NCI-H82 treated with DMSO at 0.1 percent for 48 hours (cell line): ENCODE measurements around the gene ATAD3C.
A peak's percentile ranks its signal among the peaks of the same experiment; 100 is the strongest.

Experiments
- DNase-seq: peaks from one replicate; lab custom pipeline; 2025; ENCODE audit not compliant: unreplicated experiment; lab: John Stamatoyannopoulos, UW

The ATAD3C gene

GRCh38 chr1:1430992-1431844 is 18.3 kb upstream of the ATAD3C start:
- DNase-seq: no peak

DNA sequence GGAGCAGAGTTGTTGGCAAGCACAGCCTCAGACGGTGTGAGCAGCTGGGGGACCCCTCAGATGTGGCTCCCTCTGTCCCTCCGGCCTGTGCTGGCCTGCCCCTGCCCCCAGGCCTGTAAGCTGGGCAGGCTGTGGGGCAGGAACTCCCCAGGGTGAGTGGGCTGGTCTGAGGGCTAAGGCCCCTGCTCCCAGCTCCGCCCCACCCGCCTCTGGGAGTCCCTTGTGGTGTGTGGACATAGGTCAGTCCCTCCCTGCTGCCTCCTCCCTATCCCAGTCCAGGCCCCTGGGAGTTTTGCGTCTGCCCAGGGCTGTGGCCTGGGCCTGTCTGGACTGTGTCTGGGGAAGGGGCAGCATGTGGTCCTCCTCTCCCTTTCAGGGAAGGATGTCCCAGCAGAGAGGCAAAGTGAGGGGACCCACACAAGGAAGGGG is 17.6 kb upstream of the ATAD3C start:
- DNase-seq: no peak

DNA sequence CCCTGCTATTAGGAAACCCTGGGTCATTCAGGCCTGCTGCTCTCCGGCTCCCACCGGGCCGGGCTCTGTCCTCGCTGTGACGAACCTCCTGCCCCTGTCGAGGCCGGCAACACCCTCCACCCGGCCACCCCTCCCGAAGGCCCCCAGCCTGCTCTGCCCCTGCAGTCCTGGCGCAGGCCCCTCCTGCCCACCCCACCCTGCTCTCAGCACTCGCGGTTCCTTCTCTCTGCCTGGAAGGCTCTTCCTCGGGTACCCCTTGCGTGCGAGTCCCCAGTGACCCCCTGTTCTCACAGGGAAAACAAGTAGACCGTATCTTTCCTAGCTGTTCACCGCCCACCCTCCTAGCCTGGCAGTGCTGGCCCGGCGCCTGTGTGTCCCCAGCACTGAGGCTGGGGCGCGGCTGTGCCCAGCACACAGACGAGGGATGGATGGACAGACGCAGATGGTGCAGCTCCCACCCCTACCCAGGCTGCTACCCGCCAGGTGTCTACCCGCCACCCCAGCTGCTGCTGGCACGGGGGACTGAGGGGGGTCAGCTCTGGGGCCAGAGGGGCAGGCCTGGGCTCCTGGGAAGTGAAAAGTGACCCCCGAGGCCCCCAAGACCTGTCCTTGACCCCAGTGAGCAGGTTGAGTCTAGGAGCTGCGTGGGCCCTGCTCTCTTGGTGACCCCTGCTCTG is 17.1 kb upstream of the ATAD3C start:
- no peak for DNase-seq

DNA sequence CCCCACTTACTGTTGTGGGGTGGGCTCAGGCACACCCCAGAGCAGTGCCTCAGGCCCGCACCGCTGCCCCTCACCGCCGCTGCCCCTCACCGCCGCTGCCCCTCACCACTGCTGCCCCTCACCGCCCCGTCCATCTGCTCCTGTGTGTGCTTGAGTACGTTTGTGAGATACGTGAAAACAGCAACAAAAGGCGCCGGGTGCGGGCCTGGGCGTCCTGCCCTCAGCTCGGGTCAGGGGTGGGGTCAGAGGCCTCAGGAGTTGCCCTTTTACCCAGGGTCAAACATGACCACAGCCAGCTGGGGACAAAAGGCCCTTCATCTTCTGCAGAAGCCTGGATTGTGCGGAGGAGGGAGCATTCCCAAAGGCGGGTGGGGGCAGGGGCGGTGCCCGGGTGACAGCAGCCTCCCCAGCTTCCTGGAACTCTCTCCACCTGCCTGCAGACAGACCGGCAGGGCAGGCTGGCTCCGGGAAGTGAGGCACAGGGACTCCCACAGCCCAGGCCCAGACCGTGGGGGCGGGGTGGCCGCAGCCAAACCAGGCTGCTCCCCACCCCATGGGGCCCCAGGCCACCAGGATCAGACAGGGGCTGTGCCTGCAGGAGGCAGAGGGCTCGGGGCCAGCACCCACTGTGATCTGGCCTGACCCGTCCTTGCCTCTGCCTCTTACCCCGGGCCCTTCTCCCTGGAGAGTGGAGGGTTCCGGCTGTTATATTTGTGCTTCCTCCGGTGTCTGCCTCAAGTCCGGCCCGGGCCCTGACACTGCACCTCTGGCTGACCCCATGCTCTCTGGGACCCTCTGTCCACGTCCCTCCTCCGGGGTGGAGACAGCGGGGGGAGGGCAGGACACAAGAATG is 16.3 kb upstream of the ATAD3C start:
- peak; percentile 34 for DNase-seq

GRCh38 chr1:1433804-1434130 is 15.7 kb upstream of the ATAD3C start:
- DNase-seq: no peak

- DNase-seq: no peak
Measured at GRCh38 chr1:1434131-1434823, 15.2 kb upstream of the ATAD3C start.

DNA sequence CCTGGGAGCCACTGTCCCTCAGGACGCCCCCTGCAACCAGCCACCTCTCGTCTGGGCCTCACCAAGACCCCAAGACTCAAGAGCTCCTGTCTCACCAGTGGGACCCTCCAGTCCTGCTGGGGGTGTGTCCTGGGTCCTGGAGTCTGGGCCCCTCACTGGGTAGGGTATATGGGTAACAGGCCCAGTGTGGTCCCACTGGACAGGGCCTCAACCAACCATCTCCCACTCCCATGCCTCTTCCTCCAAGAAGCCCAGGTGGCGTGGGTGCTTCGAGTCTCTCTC is 14.7 kb upstream of the ATAD3C start:
- DNase-seq: no peak

GRCh38 chr1:1435106-1435903 is 14.2 kb upstream of the ATAD3C start, which contains the start of gene VWA1:
VWA1 (plus strand) TSS chr1:1435690; CDS start chr1:1435749, 59 bp downstream.
- DNase-seq: peak; percentile 46

DNA sequence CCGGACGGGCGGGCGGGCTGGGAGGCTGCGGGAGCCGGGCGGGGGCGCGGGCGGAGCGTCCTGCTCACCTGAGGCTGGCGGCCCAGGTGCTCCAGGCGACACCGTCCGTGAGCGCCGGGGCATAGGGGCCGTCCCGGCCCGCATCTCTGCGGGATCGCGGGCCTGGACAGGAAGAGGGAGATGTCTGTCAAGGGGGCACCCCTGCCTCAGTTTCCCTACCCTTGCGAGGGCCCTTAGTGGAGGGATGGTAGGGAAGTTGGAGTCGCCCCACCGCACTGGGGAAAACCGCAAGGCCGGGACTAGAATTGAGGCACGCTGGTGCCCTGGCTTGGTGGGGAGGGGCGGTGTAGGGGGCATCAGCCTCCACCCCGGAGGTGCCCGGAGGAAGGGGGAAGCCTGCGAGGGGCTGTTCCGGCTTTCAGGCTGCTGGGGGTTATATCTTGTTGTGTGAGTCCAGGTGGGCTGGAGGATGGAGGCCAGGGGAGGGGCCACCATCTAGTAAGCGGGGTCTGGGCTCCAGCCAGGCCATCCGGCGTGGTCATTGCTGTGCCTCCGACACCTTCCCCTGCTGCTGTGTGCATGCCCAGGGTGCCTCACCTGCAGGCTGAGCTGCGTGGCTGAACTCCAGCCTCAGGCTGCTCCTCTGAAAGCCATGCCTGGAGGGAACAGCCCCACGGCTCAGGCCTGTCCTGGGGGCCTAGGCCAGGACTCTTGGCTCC is 13.4 kb upstream of the ATAD3C start:
- no peak for DNase-seq

DNA sequence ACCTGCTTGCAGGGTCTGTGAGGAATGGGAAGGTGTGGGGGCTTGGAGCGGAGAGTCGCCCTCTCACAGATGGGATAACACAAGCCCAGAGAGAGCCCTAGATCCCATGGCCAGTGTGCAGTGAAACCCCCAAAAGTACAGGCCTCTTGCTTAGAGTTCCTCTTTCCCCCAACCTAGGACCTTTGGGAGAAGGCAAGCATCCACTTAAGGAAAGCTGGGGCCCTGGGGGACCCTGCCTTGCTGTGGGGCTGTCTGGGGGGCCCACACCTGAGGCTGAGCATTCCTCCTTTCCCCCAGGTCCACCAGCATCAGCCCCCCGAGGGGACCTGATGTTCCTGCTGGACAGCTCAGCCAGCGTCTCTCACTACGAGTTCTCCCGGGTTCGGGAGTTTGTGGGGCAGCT is 12.9 kb upstream of the ATAD3C start:
- DNase-seq: no peak

DNA sequence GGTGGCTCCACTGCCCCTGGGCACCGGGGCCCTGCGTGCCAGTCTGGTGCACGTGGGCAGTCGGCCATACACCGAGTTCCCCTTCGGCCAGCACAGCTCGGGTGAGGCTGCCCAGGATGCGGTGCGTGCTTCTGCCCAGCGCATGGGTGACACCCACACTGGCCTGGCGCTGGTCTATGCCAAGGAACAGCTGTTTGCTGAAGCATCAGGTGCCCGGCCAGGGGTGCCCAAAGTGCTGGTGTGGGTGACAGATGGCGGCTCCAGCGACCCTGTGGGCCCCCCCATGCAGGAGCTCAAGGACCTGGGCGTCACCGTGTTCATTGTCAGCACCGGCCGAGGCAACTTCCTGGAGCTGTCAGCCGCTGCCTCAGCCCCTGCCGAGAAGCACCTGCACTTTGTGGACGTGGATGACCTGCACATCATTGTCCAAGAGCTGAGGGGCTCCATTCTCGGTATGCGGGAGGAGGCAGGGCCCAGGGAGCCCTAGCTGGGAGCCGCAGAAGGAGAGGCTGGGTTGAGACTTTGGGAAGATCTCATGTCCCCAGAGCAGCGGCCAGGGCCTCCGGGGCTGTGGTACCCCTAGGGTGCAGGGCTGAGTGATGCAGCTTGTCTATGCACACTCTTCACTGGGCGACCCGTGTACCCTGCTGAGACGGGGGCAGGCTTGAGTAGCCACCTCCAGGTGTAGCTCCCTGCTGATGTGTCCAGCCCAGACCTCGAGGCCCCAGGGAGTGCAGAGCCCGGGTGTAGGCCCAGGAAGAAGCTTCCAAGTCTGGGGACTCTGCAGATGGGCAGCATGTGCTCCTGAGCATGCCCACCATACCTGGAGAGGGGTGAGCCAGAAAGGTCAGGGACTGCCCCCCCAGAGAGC is 12.2 kb upstream of the ATAD3C start:
- DNase-seq: no peak

DNA sequence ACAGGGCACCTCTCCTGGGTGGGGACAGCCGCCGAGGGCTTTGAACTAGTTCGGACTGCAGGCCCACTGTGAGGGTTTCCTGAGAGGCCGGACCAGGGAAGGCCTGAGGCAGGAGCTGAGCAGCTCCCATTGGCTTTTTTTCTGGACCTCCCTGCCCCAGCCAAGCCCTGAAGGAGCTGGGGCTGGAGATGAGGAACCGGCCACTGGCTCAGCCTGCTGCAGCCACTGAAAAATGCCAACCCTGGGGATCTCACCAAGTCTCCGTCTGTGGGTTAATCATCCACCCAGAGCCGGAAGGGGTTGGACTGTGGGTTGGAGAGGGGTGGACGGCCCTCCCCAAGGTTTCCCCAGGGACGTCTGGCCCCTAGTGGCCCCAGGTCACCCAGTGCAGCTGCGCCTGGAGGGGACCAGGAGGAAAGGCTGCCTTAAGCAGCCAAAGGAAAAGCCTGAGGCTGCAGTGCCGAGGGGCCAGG is 11.5 kb upstream of the ATAD3C start:
- no peak for DNase-seq

GRCh38 chr1:1438531-1439381 is 10.7 kb upstream of the ATAD3C start:
- no peak for DNase-seq

GRCh38 chr1:1439546-1440261 is 9.8 kb upstream of the ATAD3C start:
- DNase-seq: no peak

DNA sequence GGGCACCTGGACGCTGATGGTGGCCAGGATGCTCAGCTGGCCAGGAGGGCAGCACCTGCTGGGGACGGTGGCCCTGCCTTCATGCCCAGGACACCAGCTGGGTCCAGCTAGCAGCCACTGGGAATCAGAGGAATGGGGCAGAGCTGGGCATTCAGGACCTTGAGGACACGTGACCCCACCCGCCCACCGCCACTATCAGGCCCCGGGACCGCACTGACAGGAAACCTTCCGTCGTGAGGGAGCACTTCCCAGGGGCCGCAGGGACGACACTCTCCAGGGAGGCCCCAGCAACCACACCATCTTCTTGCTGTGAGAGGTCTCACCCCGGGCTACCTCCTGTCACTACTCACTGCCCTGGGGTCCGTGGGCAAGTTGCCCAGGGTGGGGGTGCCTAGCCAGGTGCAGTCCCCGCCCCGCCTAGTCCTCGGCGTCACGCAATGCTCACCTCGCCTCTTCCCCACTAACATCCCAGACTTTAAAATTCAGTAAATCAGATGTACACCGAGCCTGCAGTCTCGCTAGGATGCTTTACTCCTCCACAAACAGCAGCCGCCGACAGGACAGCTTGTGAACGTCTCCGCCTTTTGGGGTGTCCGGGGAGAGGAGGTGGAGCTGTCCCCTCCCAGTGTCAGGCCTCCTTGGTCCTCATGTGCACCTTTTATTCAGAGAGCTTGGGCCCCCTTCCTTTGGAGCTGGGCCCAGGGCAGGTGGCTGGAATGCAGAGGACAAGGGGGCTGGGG is 9.1 kb upstream of the ATAD3C start:
- DNase-seq: no peak
